BLaER1 treated with 17β-estradiol and CSF1 and Interleukin-3, amounts not matched to agents 10 nM and 100 nM (cell line): ENCODE data around the gene MLC1.

Experiments
- H3K27ac ChIP-seq, 11 experiments: shearing (Covaris generic); formaldehyde crosslinking; 2 replicates each; pipeline ENCODE4 v1.8.1; 2022
- H3K27me3 ChIP-seq, 11 experiments: shearing (Covaris generic); formaldehyde crosslinking; 2 replicates each; pipeline ENCODE4 v1.8.1; 2022
- H3K36me3 ChIP-seq, 11 experiments: shearing (Covaris generic); formaldehyde crosslinking; 2 replicates each; pipeline ENCODE4 v1.8.1; 2022
- H3K4me1 ChIP-seq, 10 experiments: shearing (Covaris generic); formaldehyde crosslinking; 2 replicates each; pipeline ENCODE4 v1.8.1; 2022
- H3K4me2 ChIP-seq, 11 experiments: shearing (Covaris generic); formaldehyde crosslinking; 2 replicates each; pipeline ENCODE4 v1.8.1; 2022
- H3K4me3 ChIP-seq, 10 experiments: shearing (Covaris generic); formaldehyde crosslinking; 2 replicates each; pipeline ENCODE4 v1.8.1; 2022
- H3K9ac ChIP-seq, 11 experiments: shearing (Covaris generic); formaldehyde crosslinking; 2 replicates each; pipeline ENCODE4 v1.8.1; 2022
- H3K9me3 ChIP-seq, 11 experiments: shearing (Covaris generic); formaldehyde crosslinking; replicated peaks in 1 of 11; 2 replicates each; pipeline ENCODE4 v1.8.1; 2022
- H4K20me1 ChIP-seq, 11 experiments: shearing (Covaris generic); formaldehyde crosslinking; 2 replicates each; pipeline ENCODE4 v1.8.1; 2022
- Cebpa-rat ChIP-seq, 11 experiments: shearing (Covaris generic); IDR thresholded peaks; 2 replicates each; pipeline ENCODE4 v1.8.1; 2022

MLC1 gene

GRCh38 chr22:50107529-50107928, 22.3 kb upstream of the MLC1 start:
- Histone ChIP-seq H3K9ac (no peak overlapping the region), H3K4me1 (peaks cover 38 to 59% (median 47%) of the 10 kb centered on the region in 10 experiments), H3K27ac (no peak overlapping the region), H3K4me2 (no peak overlapping the region), H3K9me3 (no peaks in the 10 kb centered on the region), H3K27me3 (no peaks in the 10 kb centered on the region), H4K20me1 (no peaks in the 10 kb centered on the region), H3K4me3 (no peak overlapping the region), H3K36me3 (no peaks in the 10 kb centered on the region)
- no peak for TF ChIP-seq Cebpa-rat (IDR thresholded peaks at IDR 0.05)

DNA sequence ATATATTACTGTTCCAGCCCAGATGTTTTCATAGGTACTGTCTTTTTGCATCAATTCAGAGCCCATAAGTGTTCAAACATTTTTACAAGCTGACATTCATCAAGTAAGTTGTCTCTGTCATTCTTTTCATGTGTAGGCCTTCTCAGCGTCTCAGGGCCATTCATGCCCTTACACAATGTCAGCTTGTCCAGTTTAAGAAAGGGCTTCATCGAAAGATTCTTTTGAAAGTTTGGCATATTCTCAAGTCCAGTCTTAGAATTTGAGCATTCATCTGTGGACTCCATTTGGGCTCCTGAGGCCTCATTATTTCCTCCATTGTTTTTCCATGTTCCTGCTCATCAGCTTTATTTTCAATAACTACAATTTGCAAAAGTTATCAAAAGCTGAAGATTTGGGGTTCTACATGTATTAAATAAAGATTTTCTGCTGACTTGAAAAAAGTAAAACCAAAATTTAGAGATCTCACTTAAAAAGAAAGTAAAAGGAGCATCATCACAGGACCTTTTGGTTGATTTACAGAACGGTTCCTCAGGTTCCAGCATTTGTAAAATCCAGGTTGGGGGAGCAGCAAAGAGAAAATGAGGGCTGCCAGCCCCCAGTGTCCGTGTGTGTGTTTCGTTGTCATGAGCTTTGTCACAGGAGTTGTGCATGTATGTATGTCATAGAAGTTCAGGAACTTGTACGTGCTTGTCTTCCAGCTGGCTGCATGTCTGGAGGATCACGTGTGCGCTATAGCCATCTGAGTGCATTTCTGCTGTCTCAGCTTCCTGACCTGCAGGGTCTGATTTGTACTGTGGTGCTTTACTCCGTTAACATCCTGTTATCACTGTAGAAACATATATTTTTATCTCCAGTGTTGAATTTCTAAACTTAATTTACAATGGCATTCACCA, 20.2 kb upstream of the MLC1 start:
- peak overlapping the region; percentile 58 to 94 (median 64) for H3K4me2 ChIP-seq
- H3K4me1 ChIP-seq: peaks cover 30 to 57% (median 45%) of the 10 kb centered on the region in 10 experiments
- no peaks in the 10 kb centered on the region for H3K9me3 ChIP-seq
- H3K36me3 ChIP-seq: no peaks in the 10 kb centered on the region
- H3K27ac ChIP-seq: peak overlapping the region in 5 of 11 experiments; percentile 3 to 40 (median 22); a peak in 7 of 22 replicates
- TF ChIP-seq Cebpa-rat (IDR thresholded peaks at IDR 0.05): no peak
- peak overlapping the region in 1 of 10 experiments; percentile 6; a peak in 1 of 20 replicates for H3K4me3 ChIP-seq
- H4K20me1 ChIP-seq: no peaks in the 10 kb centered on the region
- no peaks in the 10 kb centered on the region for H3K27me3 ChIP-seq
- peak overlapping the region in 3 of 11 experiments; percentile 37 to 39 (median 37); a peak in 4 of 22 replicates for H3K9ac ChIP-seq

DNA sequence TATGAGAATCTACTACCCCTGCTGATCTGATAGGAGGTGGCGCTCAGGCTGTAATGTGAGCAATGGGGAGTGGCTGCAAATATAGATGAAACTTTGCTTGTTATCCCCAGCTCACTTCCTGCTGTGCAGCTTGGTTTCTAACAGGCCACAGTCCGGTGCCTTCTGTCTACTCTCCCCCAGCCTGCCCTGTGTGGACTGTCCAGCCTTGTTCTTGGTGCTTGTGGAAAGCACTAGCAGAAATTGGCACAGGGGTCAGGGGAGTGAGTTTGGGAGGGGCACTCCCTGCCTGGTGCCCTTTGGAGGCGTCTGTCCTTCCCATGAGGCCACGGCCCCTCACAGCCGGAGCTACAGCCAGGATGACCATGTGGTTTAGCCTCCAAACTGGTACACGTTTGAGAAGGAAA, 18.9 kb upstream of the MLC1 start:
- no peak for TF ChIP-seq Cebpa-rat (IDR thresholded peaks at IDR 0.05)
- H3K9me3 ChIP-seq: no peaks in the 10 kb centered on the region
- H4K20me1 ChIP-seq: no peaks in the 10 kb centered on the region
- H3K27ac ChIP-seq: no peak overlapping the region
- H3K4me1 ChIP-seq: peaks cover 30 to 57% (median 45%) of the 10 kb centered on the region in 10 experiments
- no peaks in the 10 kb centered on the region for H3K36me3 ChIP-seq
- peak overlapping the region in 7 of 11 experiments; percentile 0 to 44 (median 19); a peak in 7 of 22 replicates for H3K4me2 ChIP-seq
- H3K27me3 ChIP-seq: no peaks in the 10 kb centered on the region
- no peak overlapping the region for H3K9ac ChIP-seq
- no peak overlapping the region for H3K4me3 ChIP-seq

DNA sequence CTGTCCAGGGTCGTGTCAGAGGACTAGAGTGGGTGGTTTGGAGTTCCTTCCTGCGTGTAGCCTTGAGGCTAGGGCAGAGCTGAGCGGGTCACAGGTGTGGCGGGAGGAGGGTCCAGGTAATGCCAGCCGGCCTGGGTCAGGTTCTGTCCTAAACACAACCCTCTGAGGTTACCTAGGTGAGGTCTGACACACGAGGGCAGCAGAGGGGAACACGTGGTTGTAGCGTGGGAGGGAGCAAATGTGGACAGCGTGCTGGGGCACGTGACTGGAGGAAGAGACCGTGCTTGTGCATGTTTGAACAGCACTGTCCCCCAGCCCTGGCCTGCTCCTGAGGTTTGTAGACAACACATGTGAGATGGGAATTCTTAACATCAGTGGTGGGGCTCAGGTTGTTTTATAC, 17.7 kb upstream of the MLC1 start:
- no peaks in the 10 kb centered on the region for H3K9me3 ChIP-seq
- H3K36me3 ChIP-seq: no peaks in the 10 kb centered on the region
- no peak overlapping the region; a peak in 1 of 22 replicates for H3K27ac ChIP-seq
- TF ChIP-seq Cebpa-rat (IDR thresholded peaks at IDR 0.05): no peak
- H3K4me3 ChIP-seq: no peak overlapping the region
- H3K4me1 ChIP-seq: peaks cover 30 to 57% (median 45%) of the 10 kb centered on the region in 10 experiments
- H3K9ac ChIP-seq: no peak overlapping the region
- H3K4me2 ChIP-seq: peak overlapping the region; percentile 26 to 84 (median 65); a peak in 21 of 22 replicates
- no peaks in the 10 kb centered on the region for H4K20me1 ChIP-seq
- H3K27me3 ChIP-seq: no peaks in the 10 kb centered on the region

GRCh38 chr22:50101870-50102565, 16.8 kb upstream of the MLC1 start:
- peaks cover 30 to 57% (median 45%) of the 10 kb centered on the region in 10 experiments for H3K4me1 ChIP-seq
- H3K9me3 ChIP-seq: no peaks in the 10 kb centered on the region
- H3K4me3 ChIP-seq: no peak overlapping the region
- no peaks in the 10 kb centered on the region for H4K20me1 ChIP-seq
- no peaks in the 10 kb centered on the region for H3K36me3 ChIP-seq
- no peak for TF ChIP-seq Cebpa-rat (IDR thresholded peaks at IDR 0.05)
- H3K27me3 ChIP-seq: no peaks in the 10 kb centered on the region
- peak overlapping the region in 3 of 11 experiments; percentile 12 to 33 (median 21); a peak in 4 of 22 replicates for H3K27ac ChIP-seq
- peak overlapping the region; percentile 3 to 84 (median 65); a peak in 20 of 22 replicates for H3K4me2 ChIP-seq
- peak overlapping the region in 3 of 11 experiments; percentile 17 to 39 (median 18); a peak in 2 of 22 replicates for H3K9ac ChIP-seq

DNA sequence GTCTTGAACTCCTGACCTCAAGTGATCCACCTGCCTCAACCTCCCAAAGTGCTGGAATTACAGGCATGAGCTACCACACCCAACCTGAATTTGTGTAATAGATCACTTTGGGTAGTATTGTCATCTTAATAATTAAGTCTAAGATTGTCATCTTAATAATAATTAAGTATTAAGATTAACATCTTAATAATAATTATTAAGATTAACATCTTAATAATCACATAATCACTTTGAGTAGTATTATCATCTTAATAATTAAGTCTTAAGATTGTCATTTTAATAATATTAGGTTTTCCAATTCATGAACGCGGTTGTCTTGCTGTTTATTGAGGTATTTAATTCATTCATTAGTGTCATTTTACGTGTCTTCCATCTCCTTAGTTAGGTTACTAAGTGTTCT, 12.8 kb upstream of the MLC1 start:
- peaks cover 12 to 25% (median 22%) of the 10 kb centered on the region in 10 experiments; a peak in 19 of 20 replicates for H3K4me1 ChIP-seq
- H3K4me2 ChIP-seq: no peak overlapping the region
- no peaks in the 10 kb centered on the region for H3K36me3 ChIP-seq
- H3K9me3 ChIP-seq: no peaks in the 10 kb centered on the region
- H3K9ac ChIP-seq: no peak overlapping the region
- no peak overlapping the region for H3K4me3 ChIP-seq
- no peaks in the 10 kb centered on the region for H3K27me3 ChIP-seq
- no peak overlapping the region for H3K27ac ChIP-seq
- TF ChIP-seq Cebpa-rat (IDR thresholded peaks at IDR 0.05): no peak
- H4K20me1 ChIP-seq: no peaks in the 10 kb centered on the region

DNA sequence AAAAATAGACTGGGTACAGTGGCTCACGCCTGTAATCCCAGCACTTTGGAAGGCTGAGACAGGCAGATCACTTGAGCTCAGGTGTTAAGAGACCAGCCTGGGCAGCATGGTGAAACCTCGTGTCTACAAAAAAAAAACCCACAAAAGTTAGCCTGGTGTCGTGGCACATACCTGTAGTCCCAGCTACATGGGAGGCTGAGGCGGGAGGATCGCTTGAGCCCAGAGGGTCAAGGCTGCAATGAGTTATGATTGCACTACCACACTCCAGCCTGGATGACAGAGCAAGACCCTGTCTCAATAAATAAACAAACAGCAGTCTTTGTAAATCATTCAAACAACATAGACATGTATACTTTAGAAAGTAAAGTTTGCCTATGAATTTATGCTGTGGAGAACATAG, 7.1 kb upstream of the MLC1 start:
- Histone ChIP-seq H3K4me1 (no peaks in the 10 kb centered on the region), H4K20me1 (no peaks in the 10 kb centered on the region), H3K27me3 (no peaks in the 10 kb centered on the region), H3K9me3 (peaks cover 0 to 34% (median 29%) of the 10 kb centered on the region in 11 experiments), H3K4me3 (no peak overlapping the region), H3K27ac (no peak overlapping the region), H3K4me2 (no peak overlapping the region), H3K9ac (no peak overlapping the region), H3K36me3 (no peaks in the 10 kb centered on the region; a peak in 1 of 22 replicates)
- TF ChIP-seq Cebpa-rat (IDR thresholded peaks at IDR 0.05): no peak

DNA sequence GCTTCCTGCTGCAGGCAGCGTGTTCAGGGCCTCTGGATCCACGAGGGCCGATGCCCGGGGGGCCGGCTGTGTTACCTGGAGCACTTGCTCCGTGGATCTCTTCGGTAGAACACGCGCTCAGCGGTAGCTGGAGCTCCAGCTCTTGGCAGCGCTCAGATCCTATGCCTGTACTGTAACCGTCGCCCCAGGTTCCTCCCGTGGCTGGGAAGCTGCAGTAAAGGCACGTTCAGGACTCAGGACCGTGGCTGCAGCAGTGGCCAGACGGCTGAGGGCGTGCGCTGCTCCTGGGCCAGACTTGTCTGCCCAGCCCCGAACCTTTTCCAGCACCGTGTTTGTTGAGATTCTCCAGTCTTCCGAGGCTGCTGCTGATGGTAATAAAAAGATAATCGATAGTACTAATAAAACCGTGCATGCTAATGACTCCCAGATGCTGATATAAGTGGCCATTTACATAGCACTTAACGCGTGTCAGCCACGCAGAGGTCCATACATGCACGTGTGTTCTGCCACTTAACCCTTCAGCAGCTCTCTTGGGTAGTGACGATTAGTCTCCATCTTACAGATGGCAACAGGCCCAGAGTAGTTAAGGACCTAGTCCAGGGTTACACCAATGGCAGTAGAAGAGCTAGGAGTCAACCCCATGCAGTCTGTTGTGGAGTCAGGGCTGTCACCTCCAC, 6.0 kb upstream of the MLC1 start:
- Histone ChIP-seq H3K9me3 (peaks cover 0 to 43% (median 37%) of the 10 kb centered on the region in 11 experiments), H3K4me1 (no peaks in the 10 kb centered on the region), H3K27ac (no peak overlapping the region), H3K9ac (no peak overlapping the region), H3K27me3 (no peaks in the 10 kb centered on the region), H3K36me3 (no peaks in the 10 kb centered on the region; a peak in 1 of 22 replicates), H3K4me2 (no peak overlapping the region), H3K4me3 (no peak overlapping the region), H4K20me1 (no peaks in the 10 kb centered on the region)
- TF ChIP-seq Cebpa-rat (IDR thresholded peaks at IDR 0.05): no peak

DNA sequence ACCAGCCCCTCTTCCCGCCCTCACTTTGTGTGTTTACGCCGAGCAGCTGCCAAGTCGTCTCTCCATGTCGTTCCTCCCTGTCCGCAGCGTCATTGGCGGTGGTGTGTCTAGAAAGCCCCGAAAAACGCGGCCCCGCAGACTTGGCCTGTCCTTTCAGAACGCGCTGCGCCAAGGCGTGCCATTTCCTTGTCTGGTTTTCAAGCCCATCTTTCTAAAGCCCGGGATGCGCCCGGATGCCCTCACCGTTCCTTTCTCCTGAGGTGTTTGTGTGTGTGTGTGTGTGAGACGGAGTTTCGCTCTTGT, 5.1 kb upstream of the MLC1 start:
- no peaks in the 10 kb centered on the region; a peak in 1 of 22 replicates for H3K36me3 ChIP-seq
- no peak overlapping the region for H3K4me2 ChIP-seq
- no peak for TF ChIP-seq Cebpa-rat (IDR thresholded peaks at IDR 0.05)
- H3K9ac ChIP-seq: no peak overlapping the region
- H3K9me3 ChIP-seq: peaks cover 0 to 43% (median 37%) of the 10 kb centered on the region in 11 experiments
- no peak overlapping the region for H3K4me3 ChIP-seq
- no peak overlapping the region for H3K27ac ChIP-seq
- no peaks in the 10 kb centered on the region for H3K27me3 ChIP-seq
- H3K4me1 ChIP-seq: no peaks in the 10 kb centered on the region; a peak in 1 of 20 replicates
- H4K20me1 ChIP-seq: no peaks in the 10 kb centered on the region
